WERI-Rb-1 (cell line): ENCODE results near the gene GGT6.

Experiments
- DNase-seq: peaks from one replicate; pipeline ENCODE4 v3.0.0-alpha.2; 2020
- H3K27ac ChIP-seq: fragments of 250-450 bp; sonication (Bioruptor Pico); 2 replicates; pipeline ENCODE4 v1.5.1; 2020; ENCODE audit warnings: mild to moderate bottlenecking, moderate library complexity
- H3K27me3 ChIP-seq: fragments of 250-450 bp; sonication (Bioruptor Pico); 2 replicates; pipeline ENCODE4 v1.5.1; 2021; ENCODE audit warnings: mild to moderate bottlenecking, low read depth, moderate library complexity; ENCODE audit not compliant: insufficient read depth, severe bottlenecking
- H3K36me3 ChIP-seq: fragments of 250-450 bp; sonication (Bioruptor Pico); 2 replicates; pipeline ENCODE4 v1.5.1; 2020; ENCODE audit warnings: mild to moderate bottlenecking, moderate library complexity
- H3K4me3 ChIP-seq: 2 replicates; pipeline ENCODE4 v1.5.1; 2011; ENCODE audit warnings: low read depth, mild to moderate bottlenecking, control low read depth, low read length
- H3K9me3 ChIP-seq: fragments of 250-450 bp; sonication (Bioruptor Pico); 2 replicates; pipeline ENCODE4 v1.5.1; 2021; ENCODE audit warnings: mild to moderate bottlenecking, moderate library complexity; ENCODE audit not compliant: severe bottlenecking
- CTCF ChIP-seq: IDR thresholded peaks from 2 replicates; pipeline ENCODE4 v1.5.1; 2011; ENCODE audit warnings: low read depth, mild to moderate bottlenecking, control low read depth, inconsistent platforms, low read length

The GGT6 gene

GRCh38 chr17:4522661-4523060 is 37.7 kb downstream of the GGT6 start:
- H3K27me3 ChIP-seq = no peaks in the 10 kb centered on the region
- TF ChIP-seq CTCF = no peak
- no peaks in the 10 kb centered on the region for H3K36me3 ChIP-seq
- H3K4me3 ChIP-seq = no peak overlapping the region
- H3K27ac ChIP-seq = no peak overlapping the region
- no peak for DNase-seq
- no peaks in the 10 kb centered on the region for H3K9me3 ChIP-seq

- no peaks in the 10 kb centered on the region for H3K36me3 ChIP-seq
- H3K27ac ChIP-seq = no peak overlapping the region
- no peaks in the 10 kb centered on the region for H3K27me3 ChIP-seq
- TF ChIP-seq CTCF = no peak
- no peaks in the 10 kb centered on the region for H3K9me3 ChIP-seq
- DNase-seq = no peak
- H3K4me3 ChIP-seq = no peak overlapping the region
Observed at GRCh38 chr17:4520894-4521600, 39.3 kb downstream of the GGT6 start.

- H3K27ac ChIP-seq = no peak overlapping the region
Observed at GRCh38 chr17:4520060-4520893, 40.1 kb downstream of the GGT6 start.

GRCh38 chr17:4519361-4519788 is 41.0 kb downstream of the GGT6 start:
- H3K27me3 ChIP-seq = no peaks in the 10 kb centered on the region
- H3K4me3 ChIP-seq = no peak overlapping the region
- no peaks in the 10 kb centered on the region for H3K36me3 ChIP-seq
- no peak for TF ChIP-seq CTCF
- H3K9me3 ChIP-seq = no peaks in the 10 kb centered on the region
- H3K27ac ChIP-seq = peak overlapping the region; percentile 48
- DNase-seq = no peak

More at GRCh38 chr17:4520060-4520893, 40.1 kb downstream of the GGT6 start:
- Histone ChIP-seq H3K36me3 (no peaks in the 10 kb centered on the region), H3K4me3 (no peak overlapping the region), H3K9me3 (no peaks in the 10 kb centered on the region), H3K27me3 (no peaks in the 10 kb centered on the region)
- TF ChIP-seq CTCF = no peak
- no peak for DNase-seq

GRCh38 chr17:4518901-4519300 is 41.5 kb downstream of the GGT6 start:
- Histone ChIP-seq H3K27me3 (no peaks in the 10 kb centered on the region), H3K27ac (peak overlapping the region; percentile 48), H3K4me3 (no peak overlapping the region), H3K36me3 (no peaks in the 10 kb centered on the region), H3K9me3 (no peaks in the 10 kb centered on the region)
- DNase-seq = peak; percentile 46
- no peak for TF ChIP-seq CTCF
